ENCODE data around the gene RPL12. TPM values are rescaled to one million over a fixed set of nuclear protein-coding genes. Genes with fewer than 3 reads are reported as not detected.
A peak's percentile ranks its signal among the peaks of the same experiment; 100 is the strongest.

The RPL12 gene
- total and polyA plus RNA-seq, 2 experiments from 2014 or later: 392 to 1,720 TPM

- 36% methylated on average over 5 of the region's 5 CpGs for whole genome bisulfite sequencing (ENCODE audit: low lambda C conversion rate, missing lambda C conversion rate)
Observed at GRCh38 chr9:127398275-127398647, 52.9 kb downstream of the RPL12 start.

More at GRCh38 chr9:127398275-127398647, 52.9 kb downstream of the RPL12 start:
- H3K79me2 ChIP-seq: peaks cover 43% of the 10 kb centered on the region
- peaks cover 20% of the 10 kb centered on the region for H3K4me1 ChIP-seq (ENCODE audit: insufficient read depth)
- H3K27ac ChIP-seq: peak overlapping the region; percentile 97
- TF ChIP-seq EZH2 (IDR thresholded peaks at IDR 0.05; ENCODE audit: borderline replicate concordance) (no peak), CTCF (IDR thresholded peaks at IDR 0.05; ENCODE audit: poor library complexity) (no peak), EZH2phosphoT487 (IDR thresholded peaks at IDR 0.05; ENCODE audit: low read depth, severe bottlenecking, unreplicated experiment) (no peak)
- no peak for DNase-seq (ENCODE audit: low spot score)
- H3K9me2 ChIP-seq (replicated peaks; ENCODE audit: insufficient read depth): no peaks in the 10 kb centered on the region
- peak overlapping the region; percentile 90 for H3K4me2 ChIP-seq
- no peaks in the 10 kb centered on the region for H3K27me3 ChIP-seq
- peaks cover 22% of the 10 kb centered on the region for H4K20me1 ChIP-seq (ENCODE audit: insufficient read depth, poor library complexity, severe bottlenecking)
- H2AFZ ChIP-seq: no peak overlapping the region
- H3K4me3 ChIP-seq: peak overlapping the region; percentile 80
- no peaks in the 10 kb centered on the region for H3K9me3 ChIP-seq (ENCODE audit: low read depth)
- H3K36me3 ChIP-seq (replicated peaks; ENCODE audit: insufficient read depth, low read depth): no peaks in the 10 kb centered on the region

Small RNA genes lying within 50 kb of the gene (small RNA-seq; reads per million reads assigned to genes)
- gene RF00019 (not detected), gene SNORA65 (526 reads per million, percentile 99 among the genes with 10 or more reads in this experiment)

Other genes starting within 250 kb of the RPL12 start
- 10.5 and 14.5 TPM in 2 replicates for gene GARNL3, start 186.6 kb downstream of the RPL12 start, total RNA-seq
- 9.5 and 16.4 TPM in 2 replicates for gene GARNL3, start 186.6 kb downstream of the RPL12 start, polyA plus RNA-seq
- 91.7 and 99.7 TPM in 2 replicates for gene SLC2A8, start 54.2 kb downstream of the RPL12 start, total RNA-seq
- gene SLC2A8, start 54.2 kb downstream of the RPL12 start, polyA plus RNA-seq: 138 and 145 TPM in 2 replicates
- 8.3 and 9.0 TPM in 2 replicates for gene ZNF79, start 27.0 kb downstream of the RPL12 start, total RNA-seq
- 3.8 and 6.0 TPM in 2 replicates for gene ZNF79, start 27.0 kb downstream of the RPL12 start, polyA plus RNA-seq
- gene LRSAM1, start 104 bp upstream of the RPL12 start, total RNA-seq: 6.8 and 10.7 TPM in 2 replicates
- gene LRSAM1, start 104 bp upstream of the RPL12 start, polyA plus RNA-seq: 19.4 and 22.1 TPM in 2 replicates
- 10.7 and 27.6 TPM in 2 replicates for gene STXBP1, start 160.9 kb upstream of the RPL12 start, total RNA-seq
- gene STXBP1, start 160.9 kb upstream of the RPL12 start, polyA plus RNA-seq: 18.0 and 22.6 TPM in 2 replicates

All from hepatocyte (in vitro differentiated cells).